ENCODE measurements around the gene ANKK1.

The ANKK1 gene

GRCh38 chr11:113377681-113378412, 9.7 kb upstream of the ANKK1 start:
- DNase-seq: no peak

GRCh38 chr11:113378692-113379091, 8.9 kb upstream of the ANKK1 start:
- no peak for DNase-seq

GRCh38 chr11:113382121-113382520, 5.5 kb upstream of the ANKK1 start:
- no peak for DNase-seq

GRCh38 chr11:113384551-113384950, 3.0 kb upstream of the ANKK1 start:
- DNase-seq: peak in 1 of 2 donors; percentile 3

- no peak for DNase-seq
Measured at GRCh38 chr11:113385749-113386148, 1.8 kb upstream of the ANKK1 start.

- no peak for DNase-seq
Measured at GRCh38 chr11:113386866-113387265, 713 bp upstream of the ANKK1 start.

- no peak for DNase-seq
Measured at GRCh38 chr11:113389272-113389671, 1.7 kb downstream of the ANKK1 start.

- no peak for DNase-seq
Measured at GRCh38 chr11:113392236-113392921, 4.8 kb downstream of the ANKK1 start.

- DNase-seq: no peak
Measured at GRCh38 chr11:113393501-113393985, 6.0 kb downstream of the ANKK1 start.

GRCh38 chr11:113394919-113395318, 7.3 kb downstream of the ANKK1 start:
- no peak for DNase-seq

- no peak for DNase-seq
Measured at GRCh38 chr11:113395782-113396336, 8.3 kb downstream of the ANKK1 start.

GRCh38 chr11:113396690-113397089, 9.1 kb downstream of the ANKK1 start:
- DNase-seq: no peak

- no peak for DNase-seq
Measured at GRCh38 chr11:113397212-113397611, 9.6 kb downstream of the ANKK1 start.

- no peak for DNase-seq
Measured at GRCh38 chr11:113397821-113398220, 10.2 kb downstream of the ANKK1 start.

GRCh38 chr11:113398669-113399430, 11.3 kb downstream of the ANKK1 start:
- no peak for DNase-seq

GRCh38 chr11:113400631-113401230, 13.2 kb downstream of the ANKK1 start:
- no peak for DNase-seq

GRCh38 chr11:113401718-113402117, 14.1 kb downstream of the ANKK1 start:
- DNase-seq: peak; percentile 7 to 19

GRCh38 chr11:113404859-113405430, 17.4 kb downstream of the ANKK1 start:
- DNase-seq: no peak

- no peak for DNase-seq
Measured at GRCh38 chr11:113405724-113406478, 18.3 kb downstream of the ANKK1 start.

GRCh38 chr11:113407163-113407562, 19.6 kb downstream of the ANKK1 start:
- no peak for DNase-seq

- no peak for DNase-seq
Measured at GRCh38 chr11:113408206-113408605, 20.6 kb downstream of the ANKK1 start.

GRCh38 chr11:113408887-113409286, 21.3 kb downstream of the ANKK1 start:
- DNase-seq: no peak
